Measurements from ENCODE around the gene SYT2.
A peak's percentile ranks its signal among the peaks of the same experiment; 100 is the strongest.
"Not testable (repeated sequence)": the region's sequence is repeated elsewhere in the genome, so short reads cannot be mapped to it uniquely, and the experiment has no call there.

Gene SYT2

DNA sequence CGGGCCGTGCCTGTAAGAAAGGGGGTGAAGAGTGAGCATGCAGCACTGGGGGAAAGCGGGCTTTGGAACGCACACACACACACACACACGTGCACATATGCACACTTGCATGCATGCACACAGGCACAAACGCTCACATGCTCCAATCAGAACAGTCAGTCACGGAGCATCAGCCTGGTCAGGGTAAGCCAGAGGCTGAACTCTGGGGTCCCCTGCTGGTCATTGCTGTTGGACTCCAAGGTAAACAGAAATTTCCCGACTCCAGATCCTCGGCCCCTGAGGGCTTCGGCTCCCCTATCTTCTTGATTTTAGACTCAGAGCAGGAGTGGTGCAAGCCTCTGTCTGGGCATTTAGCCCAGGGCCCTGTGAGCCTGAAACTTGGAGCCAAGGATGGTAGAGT is 54.2 kb downstream of the SYT2 start:
- H3K27ac Mint-ChIP-seq = no peak overlapping the region
- H3K36me3 Mint-ChIP-seq (ENCODE audit: low read depth) = no peaks in the 10 kb centered on the region
- no peaks in the 10 kb centered on the region for H3K4me1 Mint-ChIP-seq (ENCODE audit: low read depth)
- intact Hi-C loops (cut with micrococcal nuclease) = no loop called here
- H3K27me3 Mint-ChIP-seq = peaks cover 98% of the 10 kb centered on the region
- H3K9me3 Mint-ChIP-seq = no peaks in the 10 kb centered on the region
- H3K4me3 Mint-ChIP-seq = no peak overlapping the region

DNA sequence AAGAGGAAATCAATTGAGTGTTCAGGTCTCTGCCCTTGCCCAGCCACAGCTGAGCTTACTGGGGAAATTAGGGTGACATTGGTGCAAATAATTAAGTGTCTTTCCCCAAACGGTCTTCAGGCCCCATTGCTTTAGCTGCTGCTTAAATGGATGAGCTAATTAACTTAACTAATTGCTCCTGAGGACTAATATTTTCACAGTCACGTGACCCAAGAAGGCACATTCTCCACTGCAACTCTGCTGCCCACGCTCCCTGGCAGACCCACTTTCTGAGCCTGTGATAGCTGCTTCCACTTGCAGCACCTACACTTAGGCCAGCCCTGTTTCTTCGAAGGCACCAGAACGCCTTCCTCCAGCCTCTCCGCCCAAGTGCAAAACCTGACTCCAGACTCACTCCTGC is 56.2 kb downstream of the SYT2 start:
- Mint-ChIP-seq H3K9me3 (no peaks in the 10 kb centered on the region), H3K27me3 (peaks cover 100% of the 10 kb centered on the region), H3K4me1 (ENCODE audit: low read depth) (no peaks in the 10 kb centered on the region), H3K27ac (no peak overlapping the region), H3K36me3 (ENCODE audit: low read depth) (no peaks in the 10 kb centered on the region), H3K4me3 (no peak overlapping the region)
- intact Hi-C loops (cut with micrococcal nuclease) = no loop called here

DNA sequence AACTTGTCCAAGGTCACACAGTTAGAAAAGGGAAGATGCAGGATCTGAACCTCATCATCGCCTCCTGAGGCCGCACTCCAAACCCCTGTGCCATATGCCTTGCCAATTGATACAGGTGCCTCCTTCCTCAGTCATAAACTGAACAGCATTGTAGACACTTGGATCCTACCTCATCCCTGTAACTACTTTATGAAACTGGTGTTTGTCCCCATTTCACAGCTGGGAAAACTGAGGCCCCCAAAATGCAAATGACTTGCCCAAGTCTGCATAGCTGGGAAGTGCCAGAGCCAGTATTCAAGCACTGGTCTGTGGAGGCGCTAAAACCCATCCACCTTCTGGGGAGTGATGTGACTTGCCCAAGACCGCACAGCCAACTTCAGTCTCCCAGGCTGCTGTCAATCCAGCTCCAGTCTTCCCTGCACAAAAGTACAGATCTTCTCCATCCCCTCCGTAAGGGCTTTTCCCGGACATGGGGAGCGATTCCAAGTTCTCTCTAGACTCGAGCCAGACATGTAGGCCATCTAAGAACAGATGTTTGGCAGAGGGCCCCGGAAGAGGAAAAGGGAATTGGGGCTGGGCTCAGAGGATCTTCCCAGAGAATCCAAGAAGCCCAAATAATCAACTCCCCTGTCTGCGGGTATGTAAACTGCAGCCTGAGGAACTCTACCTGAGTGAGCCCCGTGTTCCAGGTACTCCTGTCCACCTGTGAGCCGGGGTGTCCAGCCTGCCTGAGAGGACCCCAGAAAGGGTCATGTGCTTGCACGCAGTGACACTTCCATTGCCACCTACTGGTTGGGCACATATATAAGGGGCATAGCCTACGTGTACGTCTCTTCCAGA is 60.5 kb downstream of the SYT2 start:
- Mint-ChIP-seq H3K4me1 (ENCODE audit: low read depth) (no peaks in the 10 kb centered on the region), H3K4me3 (no peak overlapping the region), H3K27ac (no peak overlapping the region), H3K27me3 (peaks cover 97% of the 10 kb centered on the region), H3K36me3 (ENCODE audit: low read depth) (no peaks in the 10 kb centered on the region), H3K9me3 (no peaks in the 10 kb centered on the region)
- intact Hi-C loops (cut with micrococcal nuclease) = no loop called here

DNA sequence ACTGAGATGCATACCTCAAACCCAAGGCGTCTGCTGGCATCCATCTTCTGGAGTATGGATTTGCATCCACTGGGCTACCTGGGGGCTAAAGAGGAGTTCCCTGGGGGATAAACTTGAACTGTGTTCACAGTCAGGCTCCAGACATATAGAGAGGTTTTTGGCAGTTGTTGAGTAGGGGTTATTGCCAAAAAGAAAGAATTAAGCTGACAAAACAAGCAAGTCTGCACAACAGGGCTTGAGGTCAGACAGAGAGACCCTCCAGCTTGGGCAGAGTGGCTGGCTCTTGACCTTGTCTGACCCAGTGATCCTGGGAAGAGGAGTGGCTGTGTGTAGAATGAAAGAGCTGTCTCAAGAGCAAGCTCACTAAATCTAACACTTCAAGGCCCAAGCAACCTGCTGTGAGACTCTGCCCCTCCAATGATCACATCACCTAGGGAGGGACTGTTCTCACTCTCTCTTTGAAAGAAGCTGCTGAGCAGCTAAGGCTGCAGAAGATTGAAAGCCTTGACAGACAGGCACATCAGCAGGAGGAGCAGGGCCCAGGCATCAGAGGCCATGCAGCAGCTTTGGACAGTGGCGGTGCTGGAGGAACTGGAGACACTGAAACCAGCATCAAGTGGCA is 61.5 kb downstream of the SYT2 start:
- Mint-ChIP-seq H3K9me3 (no peaks in the 10 kb centered on the region), H3K27me3 (peaks cover 97% of the 10 kb centered on the region), H3K36me3 (ENCODE audit: low read depth) (no peaks in the 10 kb centered on the region), H3K27ac (no peak overlapping the region), H3K4me3 (no peak overlapping the region), H3K4me1 (ENCODE audit: low read depth) (no peaks in the 10 kb centered on the region)
- intact Hi-C loops (cut with micrococcal nuclease) = no loop called here

GRCh38 chr1:202645097-202645476 is 65.2 kb downstream of the SYT2 start:
- peaks cover 96% of the 10 kb centered on the region for H3K27me3 Mint-ChIP-seq
- peaks cover 13% of the 10 kb centered on the region for H3K4me1 Mint-ChIP-seq (ENCODE audit: low read depth)
- no peaks in the 10 kb centered on the region for H3K36me3 Mint-ChIP-seq (ENCODE audit: low read depth)
- intact Hi-C loops (cut with micrococcal nuclease) = no loop called here
- H3K27ac Mint-ChIP-seq = no peak overlapping the region
- H3K9me3 Mint-ChIP-seq = no peaks in the 10 kb centered on the region
- no peak overlapping the region for H3K4me3 Mint-ChIP-seq

GRCh38 chr1:202644219-202645096 is 65.8 kb downstream of the SYT2 start:
- H3K4me1 Mint-ChIP-seq (ENCODE audit: low read depth) = peaks cover 13% of the 10 kb centered on the region
- no peak overlapping the region for H3K27ac Mint-ChIP-seq
- H3K36me3 Mint-ChIP-seq (ENCODE audit: low read depth) = no peaks in the 10 kb centered on the region
- peaks cover 95% of the 10 kb centered on the region for H3K27me3 Mint-ChIP-seq
- no peak overlapping the region for H3K4me3 Mint-ChIP-seq
- no peaks in the 10 kb centered on the region for H3K9me3 Mint-ChIP-seq
- intact Hi-C loops (cut with micrococcal nuclease) = no loop called here

DNA sequence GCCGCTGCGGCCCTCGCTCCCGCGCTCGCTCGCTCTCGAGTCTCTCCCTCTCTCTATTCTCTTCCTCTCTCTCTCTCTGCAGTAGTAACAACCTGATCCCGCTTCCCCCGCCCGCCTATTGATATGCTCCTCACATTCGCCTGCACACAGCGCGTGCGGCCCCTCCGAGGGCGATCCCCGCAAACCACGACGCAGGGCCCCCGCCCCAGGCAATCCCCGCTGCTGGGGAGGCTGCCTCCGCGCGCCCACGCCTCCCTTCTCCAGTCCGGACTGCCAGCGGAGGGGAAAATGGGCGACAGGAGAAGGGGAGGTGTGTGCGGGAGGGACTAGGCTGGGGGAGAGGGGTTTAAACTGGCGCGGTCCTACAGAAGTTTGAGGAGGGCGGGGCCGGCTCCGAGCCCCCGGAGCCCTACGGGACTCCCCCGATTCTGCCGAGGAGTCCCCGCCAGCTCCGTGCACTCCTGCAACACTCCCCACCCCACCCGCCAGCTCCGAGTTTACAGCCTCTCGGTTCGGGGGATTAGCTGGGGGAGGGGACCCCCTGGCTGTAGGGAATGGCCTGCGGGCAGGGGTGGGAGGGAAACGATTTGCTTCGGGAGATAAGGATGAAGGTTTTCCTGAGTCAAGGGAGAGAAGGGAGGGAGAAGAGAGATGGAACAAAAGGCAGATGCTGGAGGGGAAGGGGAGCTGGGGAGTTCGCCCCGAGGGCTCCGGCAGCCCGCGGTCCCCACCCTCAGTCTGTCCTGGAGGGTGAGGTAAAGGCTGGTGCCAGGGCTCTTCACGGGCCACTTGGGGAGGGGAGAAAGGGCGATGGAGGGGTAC is 66.6 kb downstream of the SYT2 start:
- H3K27me3 Mint-ChIP-seq = peaks cover 95% of the 10 kb centered on the region
- no peaks in the 10 kb centered on the region for H3K36me3 Mint-ChIP-seq (ENCODE audit: low read depth)
- no peak overlapping the region for H3K27ac Mint-ChIP-seq
- no peaks in the 10 kb centered on the region for H3K9me3 Mint-ChIP-seq
- H3K4me1 Mint-ChIP-seq (ENCODE audit: low read depth) = peaks cover 13% of the 10 kb centered on the region
- H3K4me3 Mint-ChIP-seq = peak overlapping the region; percentile 17
- intact Hi-C loops (cut with micrococcal nuclease) = no loop called here

DNA sequence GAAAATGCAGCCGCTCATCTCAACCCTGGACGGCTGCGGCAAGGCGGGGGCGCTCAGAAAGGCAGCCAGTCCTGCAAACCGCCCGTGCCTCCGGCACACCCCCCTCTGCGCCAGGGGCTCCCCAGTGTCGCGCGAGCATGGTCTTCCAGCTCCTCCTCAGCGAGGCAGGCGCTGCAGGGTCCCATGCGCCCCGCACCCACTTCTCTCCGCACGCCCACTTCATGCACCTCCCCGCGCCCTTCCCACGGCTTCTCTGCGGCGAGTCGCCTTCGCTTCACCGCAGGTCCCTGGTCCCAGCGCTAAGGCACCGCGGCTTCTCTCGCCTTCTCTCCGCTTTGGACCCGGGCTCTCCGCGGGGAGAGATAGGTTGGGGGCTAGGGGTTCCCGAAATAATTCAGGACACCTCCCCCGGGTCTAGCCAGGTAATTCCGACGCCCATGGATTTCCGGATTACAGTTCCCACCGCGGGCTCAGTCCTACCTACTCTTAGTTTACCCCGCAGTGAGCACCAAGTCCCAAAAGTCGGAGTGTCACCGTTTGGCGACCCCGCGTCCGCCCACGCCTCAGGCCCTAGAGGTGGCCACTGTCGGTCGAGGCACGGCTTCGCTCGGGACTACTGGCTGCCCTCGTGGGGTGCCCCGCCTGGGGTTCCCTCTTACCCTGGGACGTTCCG is 67.5 kb downstream of the SYT2 start:
- H3K9me3 Mint-ChIP-seq = no peaks in the 10 kb centered on the region
- H3K4me1 Mint-ChIP-seq (ENCODE audit: low read depth) = peaks cover 13% of the 10 kb centered on the region
- no peaks in the 10 kb centered on the region for H3K36me3 Mint-ChIP-seq (ENCODE audit: low read depth)
- no peak overlapping the region for H3K4me3 Mint-ChIP-seq
- H3K27ac Mint-ChIP-seq = no peak overlapping the region
- H3K27me3 Mint-ChIP-seq = peaks cover 97% of the 10 kb centered on the region
- intact Hi-C loops (cut with micrococcal nuclease) = no loop called here

- intact Hi-C loops (cut with micrococcal nuclease) = no loop called here
- H3K4me3 Mint-ChIP-seq = no peak overlapping the region
- no peaks in the 10 kb centered on the region for H3K36me3 Mint-ChIP-seq (ENCODE audit: low read depth)
- no peak overlapping the region for H3K27ac Mint-ChIP-seq
- no peaks in the 10 kb centered on the region for H3K9me3 Mint-ChIP-seq
- peaks cover 13% of the 10 kb centered on the region for H3K4me1 Mint-ChIP-seq (ENCODE audit: low read depth)
- peaks cover 98% of the 10 kb centered on the region for H3K27me3 Mint-ChIP-seq
Measured at GRCh38 chr1:202642212-202642611, 68.0 kb downstream of the SYT2 start.

GRCh38 chr1:202639500-202639899 is 70.8 kb downstream of the SYT2 start:
- Mint-ChIP-seq H3K36me3 (ENCODE audit: low read depth) (no peaks in the 10 kb centered on the region), H3K9me3 (no peaks in the 10 kb centered on the region), H3K27me3 (peaks cover 96% of the 10 kb centered on the region), H3K27ac (no peak overlapping the region), H3K4me3 (no peak overlapping the region), H3K4me1 (ENCODE audit: low read depth) (peaks cover 13% of the 10 kb centered on the region)
- intact Hi-C loops (cut with micrococcal nuclease) = no loop called here

DNA sequence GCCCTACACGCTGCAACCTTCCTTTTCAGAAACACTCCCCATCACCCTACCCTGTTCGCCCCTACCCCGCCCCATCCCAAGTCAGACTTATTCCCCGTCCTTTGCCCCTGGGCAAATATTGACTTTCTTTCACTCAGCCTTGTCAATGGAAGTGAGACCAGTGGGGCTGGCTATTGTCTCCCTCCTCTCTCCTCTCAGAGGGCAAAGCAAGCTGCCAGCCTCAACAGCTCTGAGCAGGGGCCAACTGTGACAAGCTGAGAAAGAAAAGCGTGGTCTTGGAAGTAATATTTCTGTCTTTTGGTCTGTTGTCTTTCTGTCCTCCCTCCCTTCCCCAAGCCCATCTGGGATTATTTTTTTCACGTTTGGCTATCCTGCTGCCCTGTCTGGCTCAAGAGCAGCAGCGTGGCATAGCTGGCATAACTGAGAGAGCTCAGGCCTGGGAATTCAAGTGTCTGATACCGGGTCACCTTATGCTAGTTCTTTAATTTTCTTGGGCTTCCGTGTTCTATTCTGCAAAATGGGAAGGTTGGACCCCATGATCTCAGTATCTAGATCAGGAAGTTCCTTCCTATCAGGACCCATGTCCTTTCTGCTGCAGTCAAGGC is 71.5 kb downstream of the SYT2 start:
- Mint-ChIP-seq H3K27me3 (peaks cover 96% of the 10 kb centered on the region), H3K4me1 (ENCODE audit: low read depth) (peaks cover 13% of the 10 kb centered on the region)
- H3K9me3 Mint-ChIP-seq; H3K36me3 Mint-ChIP-seq (ENCODE audit: low read depth); H3K27ac Mint-ChIP-seq; intact Hi-C loops (cut with micrococcal nuclease); H3K4me3 Mint-ChIP-seq: not testable (repeated sequence)

- Mint-ChIP-seq H3K27me3 (peaks cover 97% of the 10 kb centered on the region), H3K4me3 (no peak overlapping the region), H3K36me3 (ENCODE audit: low read depth) (no peaks in the 10 kb centered on the region), H3K9me3 (no peaks in the 10 kb centered on the region), H3K27ac (no peak overlapping the region), H3K4me1 (ENCODE audit: low read depth) (peaks cover 8% of the 10 kb centered on the region)
- intact Hi-C loops (cut with micrococcal nuclease) = no loop called here
Measured at GRCh38 chr1:202638019-202638700, 72.1 kb downstream of the SYT2 start.

Data from dendritic cell treated with granulocyte-macrophage colony-stimulating factor and Interleukin-4, amounts not matched to agents 40 ng/mL and 50 ng/mL, for 4 days (primary cell).